ENCODE results near the gene SLCO1A2. TPM values are rescaled to one million over a fixed set of nuclear protein-coding genes. Genes with fewer than 3 reads are reported as not detected.

Gene SLCO1A2
- total RNA-seq, 1 donor from 2014 or later, result 2.4 TPM

- TF ChIP-seq CTCF (IDR thresholded peaks at IDR 0.05), result no peak
- Mint-ChIP-seq H3K36me3 (ENCODE audit: unreplicated experiment) (no peaks in the 10 kb centered on the region), H3K27ac (ENCODE audit: unreplicated experiment) (no peak overlapping the region), H3K4me3 (ENCODE audit: unreplicated experiment) (no peak overlapping the region), H3K9me3 (ENCODE audit: unreplicated experiment) (no peaks in the 10 kb centered on the region), H3K27me3 (ENCODE audit: unreplicated experiment) (no peaks in the 10 kb centered on the region), H3K4me1 (ENCODE audit: unreplicated experiment) (no peaks in the 10 kb centered on the region)
- no peak for DNase-seq (ENCODE audit: extremely low spot score, unreplicated experiment)
Observed at GRCh38 chr12:21353487-21353886, 18.8 kb upstream of the SLCO1A2 start.

GRCh38 chr12:21350975-21351374 is 16.3 kb upstream of the SLCO1A2 start:
- Mint-ChIP-seq H3K4me1 (ENCODE audit: unreplicated experiment) (no peaks in the 10 kb centered on the region), H3K4me3 (ENCODE audit: unreplicated experiment) (no peak overlapping the region), H3K36me3 (ENCODE audit: unreplicated experiment) (no peaks in the 10 kb centered on the region), H3K9me3 (ENCODE audit: unreplicated experiment) (no peaks in the 10 kb centered on the region), H3K27ac (ENCODE audit: unreplicated experiment) (no peak overlapping the region), H3K27me3 (ENCODE audit: unreplicated experiment) (no peaks in the 10 kb centered on the region)
- DNase-seq (ENCODE audit: extremely low spot score, unreplicated experiment), result no peak
- no peak for TF ChIP-seq CTCF (IDR thresholded peaks at IDR 0.05)

- H3K9me3 Mint-ChIP-seq (ENCODE audit: unreplicated experiment), result no peaks in the 10 kb centered on the region
- no peak for DNase-seq (ENCODE audit: extremely low spot score, unreplicated experiment)
- no peak for TF ChIP-seq CTCF (IDR thresholded peaks at IDR 0.05)
- no peak overlapping the region for H3K27ac Mint-ChIP-seq (ENCODE audit: unreplicated experiment)
- no peaks in the 10 kb centered on the region for H3K4me1 Mint-ChIP-seq (ENCODE audit: unreplicated experiment)
- H3K36me3 Mint-ChIP-seq (ENCODE audit: unreplicated experiment), result no peaks in the 10 kb centered on the region
- H3K4me3 Mint-ChIP-seq (ENCODE audit: unreplicated experiment), result no peak overlapping the region
- no peaks in the 10 kb centered on the region for H3K27me3 Mint-ChIP-seq (ENCODE audit: unreplicated experiment)
Observed at GRCh38 chr12:21346542-21347205, 12.0 kb upstream of the SLCO1A2 start.

GRCh38 chr12:21343636-21344035 is 8.9 kb upstream of the SLCO1A2 start:
- H3K9me3 Mint-ChIP-seq (ENCODE audit: unreplicated experiment), result no peaks in the 10 kb centered on the region
- H3K27me3 Mint-ChIP-seq (ENCODE audit: unreplicated experiment), result no peaks in the 10 kb centered on the region
- TF ChIP-seq CTCF (IDR thresholded peaks at IDR 0.05), result no peak
- no peak overlapping the region for H3K4me3 Mint-ChIP-seq (ENCODE audit: unreplicated experiment)
- DNase-seq (ENCODE audit: extremely low spot score, unreplicated experiment), result no peak
- no peaks in the 10 kb centered on the region for H3K36me3 Mint-ChIP-seq (ENCODE audit: unreplicated experiment)
- no peaks in the 10 kb centered on the region for H3K4me1 Mint-ChIP-seq (ENCODE audit: unreplicated experiment)
- no peak overlapping the region for H3K27ac Mint-ChIP-seq (ENCODE audit: unreplicated experiment)

- Mint-ChIP-seq H3K27me3 (ENCODE audit: unreplicated experiment) (no peaks in the 10 kb centered on the region), H3K4me3 (ENCODE audit: unreplicated experiment) (no peak overlapping the region), H3K27ac (ENCODE audit: unreplicated experiment) (no peak overlapping the region), H3K4me1 (ENCODE audit: unreplicated experiment) (no peaks in the 10 kb centered on the region), H3K9me3 (ENCODE audit: unreplicated experiment) (no peaks in the 10 kb centered on the region), H3K36me3 (ENCODE audit: unreplicated experiment) (no peaks in the 10 kb centered on the region)
- DNase-seq (ENCODE audit: extremely low spot score, unreplicated experiment), result no peak
- no peak for TF ChIP-seq CTCF (IDR thresholded peaks at IDR 0.05)
Observed at GRCh38 chr12:21341769-21342168, 7.1 kb upstream of the SLCO1A2 start.
